GM08714 (cell line): Measurements from ENCODE around the gene MYH16.
"Not testable (repeated sequence)": the region's sequence is repeated elsewhere in the genome, so short reads cannot be mapped to it uniquely, and the experiment has no call there.

Source experiments
- H3K4me3 ChIP-seq: fragments of 200-500 bp; sonication (Bioruptor generic); 2 replicates; pipeline ENCODE4 v1.5.1; 2014; ENCODE audit warnings: mild to moderate bottlenecking, low read length, inconsistent platforms
- ZNF274 ChIP-seq: IDR thresholded peaks from 2 replicates; pipeline ENCODE4 v1.6.1; 2012; ENCODE audit warnings: mild to moderate bottlenecking, low read depth, low read length

The MYH16 gene

GRCh38 chr7:99309111-99309510 lies 36.5 kb downstream of the MYH16 start:
- H3K4me3 ChIP-seq: no peak overlapping the region
- no peak for TF ChIP-seq ZNF274

GRCh38 chr7:99310004-99310403 lies 37.4 kb downstream of the MYH16 start:
- no peak overlapping the region for H3K4me3 ChIP-seq
- TF ChIP-seq ZNF274: no peak

DNA sequence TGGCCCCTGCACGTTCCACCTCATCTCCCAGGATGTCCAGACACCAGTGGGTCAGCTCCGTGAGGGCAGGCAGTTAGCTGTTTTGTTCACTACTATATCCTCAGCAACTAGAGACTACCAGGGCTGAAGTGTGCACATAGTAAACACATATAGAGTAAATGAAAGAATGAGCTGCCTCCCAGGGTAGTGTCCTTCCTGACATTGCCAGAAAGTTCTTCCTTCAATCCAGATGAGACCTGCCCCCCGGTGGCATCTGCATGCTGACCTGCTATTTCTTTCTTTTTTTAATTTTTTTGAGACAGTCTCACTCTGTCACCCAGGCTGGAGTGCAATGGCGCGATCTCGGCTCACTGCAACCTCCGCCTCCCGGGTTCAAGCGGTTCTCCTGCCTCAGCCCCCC lies 39.1 kb downstream of the MYH16 start:
- no peak for TF ChIP-seq ZNF274
- no peak overlapping the region for H3K4me3 ChIP-seq

DNA sequence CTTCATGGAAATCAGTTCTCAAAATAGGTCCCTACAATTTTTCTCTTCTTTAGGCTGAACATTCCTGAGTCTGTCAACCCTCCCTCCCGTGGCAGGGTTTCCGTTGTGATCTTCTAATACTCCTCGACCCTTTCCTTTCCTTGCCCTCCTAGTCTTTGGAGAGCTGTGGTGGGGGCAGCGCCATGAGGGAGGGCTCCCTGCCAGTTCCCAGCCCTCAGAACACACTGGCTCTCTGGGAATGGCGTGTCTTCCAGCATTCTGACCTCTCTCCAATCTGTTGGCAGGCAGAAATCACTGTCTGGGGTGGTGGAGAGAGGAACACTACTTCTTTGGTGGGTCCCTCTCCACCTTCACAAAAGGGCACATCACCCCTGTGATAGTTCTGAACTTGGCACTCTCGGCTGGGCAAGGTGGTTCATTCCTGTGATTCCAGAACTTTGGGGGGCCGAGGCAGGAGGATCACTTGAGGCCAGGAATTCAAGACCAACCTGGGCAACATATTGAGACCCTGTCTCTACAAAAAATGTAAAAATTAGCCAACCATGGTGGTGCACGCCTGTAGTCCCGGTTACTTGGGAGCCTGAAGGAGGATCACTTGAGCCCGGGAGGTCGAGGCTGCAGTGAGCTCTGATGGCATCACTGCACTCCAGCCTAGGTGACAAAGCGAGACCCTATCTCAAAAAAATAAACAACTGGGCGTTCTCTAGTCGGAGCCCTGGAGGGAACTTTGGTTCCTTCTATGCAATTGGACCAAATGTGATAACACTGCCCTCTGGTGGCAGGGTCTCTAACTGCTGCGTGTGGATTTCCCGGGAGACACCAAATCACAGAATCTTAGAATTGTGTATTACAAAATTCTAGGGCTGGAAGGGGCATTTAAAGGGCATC lies 39.9 kb downstream of the MYH16 start:
- no peak for TF ChIP-seq ZNF274
- peak overlapping the region; percentile 19; the same call in 1 of the 2 replicates for H3K4me3 ChIP-seq

DNA sequence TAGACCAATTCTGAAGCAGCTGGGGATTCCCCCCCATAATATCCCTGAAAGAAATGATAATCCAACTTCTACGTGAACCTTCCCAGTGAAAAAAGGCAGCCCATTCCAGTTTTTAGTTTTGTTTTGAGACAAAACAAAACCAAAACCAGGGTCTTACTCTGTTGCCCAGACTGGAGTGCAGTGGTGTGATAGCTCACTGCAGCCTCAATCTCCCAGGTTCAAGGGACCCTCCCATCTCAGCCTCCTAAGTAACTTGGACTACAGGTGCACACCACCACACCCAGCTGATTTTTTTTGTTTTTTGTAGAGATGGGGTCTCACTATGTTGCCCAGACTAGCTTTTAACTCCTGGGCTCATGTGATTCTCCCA lies 40.5 kb downstream of the MYH16 start:
- H3K4me3 ChIP-seq: peak overlapping the region; percentile 19; the same call in 1 of the 2 replicates
- TF ChIP-seq ZNF274: no peak

- TF ChIP-seq ZNF274: no peak
- no peak overlapping the region for H3K4me3 ChIP-seq
Measured at GRCh38 chr7:99314504-99314903, 41.9 kb downstream of the MYH16 start.

DNA sequence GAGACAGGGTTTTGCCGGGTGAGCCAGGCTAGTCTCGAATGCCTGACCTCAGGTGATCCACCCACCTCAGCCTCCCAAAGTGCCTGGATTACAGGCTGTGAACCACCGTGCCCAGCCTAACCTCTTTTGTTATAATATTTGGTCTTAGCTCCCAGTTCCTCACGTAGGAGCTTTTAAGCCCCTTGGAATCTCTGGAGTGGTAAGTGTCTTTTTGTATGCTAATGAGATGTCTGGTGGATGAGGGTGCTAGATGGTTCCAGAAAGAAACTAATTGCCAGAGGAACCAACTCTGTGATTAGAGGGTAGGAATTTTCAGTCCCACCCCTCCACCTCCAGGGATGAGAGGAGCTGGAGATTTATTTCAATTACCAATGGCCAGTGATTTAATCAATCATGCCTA lies 47.7 kb downstream of the MYH16 start:
- no peak for TF ChIP-seq ZNF274
- no peak overlapping the region for H3K4me3 ChIP-seq

DNA sequence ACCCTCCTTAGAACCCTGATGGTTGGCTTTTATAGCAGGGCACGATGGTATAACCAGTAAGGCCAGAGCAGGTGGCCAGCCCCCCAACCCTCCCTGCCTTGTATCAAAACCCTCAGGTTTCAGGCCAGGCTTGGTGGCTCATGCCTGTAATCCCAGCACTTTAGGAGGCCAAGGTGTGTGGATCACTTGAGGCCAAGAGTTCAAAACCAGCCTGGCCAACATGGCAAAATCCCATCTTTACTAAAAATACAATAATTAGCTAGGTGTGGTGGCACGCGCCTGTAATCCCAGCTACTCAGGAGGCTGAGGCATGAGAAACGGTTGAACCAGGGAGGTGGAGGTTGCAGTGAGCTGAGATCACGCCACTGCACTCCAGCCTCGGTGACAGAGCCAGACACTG lies 50.0 kb downstream of the MYH16 start:
- H3K4me3 ChIP-seq: not testable (repeated sequence)

GRCh38 chr7:99324559-99324958 lies 51.9 kb downstream of the MYH16 start:
- peak overlapping the region; percentile 98; the same call in 1 of the 2 replicates for H3K4me3 ChIP-seq
- TF ChIP-seq ZNF274: no peak

GRCh38 chr7:99325001-99325493 lies 52.4 kb downstream of the MYH16 start:
- no peak for TF ChIP-seq ZNF274
- peak overlapping the region; percentile 98 for H3K4me3 ChIP-seq

DNA sequence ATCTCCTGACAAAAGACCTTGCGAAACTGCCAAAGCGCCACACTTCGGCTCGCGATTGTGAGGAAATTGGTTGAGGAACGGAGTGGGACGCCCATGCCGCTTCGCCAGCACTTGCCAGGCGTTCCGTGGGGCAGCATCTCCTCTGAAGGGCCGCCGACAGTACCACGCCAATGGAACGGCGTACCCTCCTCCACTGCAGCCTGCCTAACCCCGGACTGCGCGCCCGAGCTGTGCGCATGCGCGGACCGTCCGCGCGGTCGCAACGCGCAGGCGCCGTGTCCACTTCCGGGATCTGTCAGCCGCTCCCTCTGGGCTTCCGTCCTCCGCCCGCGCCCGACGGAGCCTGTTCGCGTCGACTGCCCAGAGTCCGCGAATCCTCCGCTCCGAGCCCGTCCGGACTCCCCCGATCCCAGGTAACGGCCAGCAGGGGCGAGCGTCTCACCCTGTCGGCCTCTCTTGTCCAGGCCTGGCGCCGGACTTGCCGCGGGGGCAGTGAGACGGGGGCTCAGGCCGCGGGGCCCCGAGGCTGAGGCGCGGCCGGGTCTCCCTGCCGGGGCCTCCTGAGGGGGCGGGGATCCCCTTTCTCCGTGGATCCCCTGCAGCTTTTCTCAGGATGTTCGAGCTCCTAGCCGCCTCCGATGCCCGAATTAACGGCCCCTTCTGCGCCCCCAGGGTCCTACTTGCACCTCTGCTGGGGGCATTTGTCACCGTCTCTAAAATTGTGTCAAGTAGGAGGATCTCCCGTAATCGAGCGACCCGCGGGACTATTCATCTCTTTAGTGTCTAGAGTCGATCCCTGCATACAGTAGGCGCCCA lies 53.2 kb downstream of the MYH16 start, which contains the start of gene ARPC1A:
Gene ARPC1A (plus strand): TSS at position 307 of the 816 bp plus-strand sequence. CDS start 7,456 bp downstream, outside the sequence.
- no peak for TF ChIP-seq ZNF274
- H3K4me3 ChIP-seq: peak within 1 kb of the TSS; percentile 98

DNA sequence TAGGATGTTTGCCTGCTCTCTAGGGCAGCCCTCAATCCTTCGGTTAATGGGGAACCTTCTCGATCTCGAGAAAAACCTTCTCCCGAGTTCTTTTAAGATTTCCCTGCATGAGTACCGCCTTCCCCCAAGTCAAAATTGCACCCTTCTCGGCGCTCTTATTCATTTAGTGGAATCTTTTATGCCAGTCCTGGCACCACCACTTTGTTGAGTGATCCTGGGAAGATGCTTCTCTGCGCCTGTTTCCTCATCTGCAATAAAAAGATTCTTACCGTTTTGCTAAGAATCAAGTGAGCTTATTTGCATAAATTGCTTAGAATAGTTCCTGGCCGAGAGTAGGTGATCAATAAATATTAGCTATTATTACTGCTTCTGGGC lies 53.8 kb downstream of the MYH16 start:
- TF ChIP-seq ZNF274: no peak
- peak overlapping the region; percentile 98 for H3K4me3 ChIP-seq

GRCh38 chr7:99330314-99330961 lies 57.8 kb downstream of the MYH16 start:
- not testable (repeated sequence) for H3K4me3 ChIP-seq

- no peak for TF ChIP-seq ZNF274
- no peak overlapping the region for H3K4me3 ChIP-seq
Measured at GRCh38 chr7:99331002-99331401, 58.4 kb downstream of the MYH16 start.
